GM18520 (cell line): ENCODE measurements around the gene LIN54.
"Not testable (repeated sequence)": the region's sequence is repeated elsewhere in the genome, so short reads cannot be mapped to it uniquely, and the experiment has no call there.

Source experiments
- ATAC-seq: cut with Tn5 transposase; IDR thresholded peaks from one replicate; pipeline ENCODE4 v1.9.1; 2021; ENCODE audit not compliant: unreplicated experiment

Gene LIN54

DNA sequence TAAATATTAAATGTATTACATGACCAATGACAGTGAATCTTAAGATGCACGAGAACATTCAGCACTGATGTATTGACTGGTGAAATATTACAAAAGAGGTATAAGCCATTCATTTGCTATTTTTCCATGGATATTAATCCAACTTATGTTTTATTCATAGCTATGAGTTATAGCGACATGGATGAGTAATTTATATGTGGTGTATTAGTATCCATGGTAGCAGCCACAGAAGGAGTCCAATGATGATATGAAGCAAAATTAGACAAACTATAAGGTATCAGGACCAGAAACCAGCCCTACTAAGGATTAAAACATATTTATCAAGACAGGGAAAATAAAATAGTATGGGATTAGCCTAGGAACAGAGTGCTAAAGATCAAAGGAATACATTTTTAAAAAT is 59.4 kb downstream of the LIN54 start:
- no peak for ATAC-seq

DNA sequence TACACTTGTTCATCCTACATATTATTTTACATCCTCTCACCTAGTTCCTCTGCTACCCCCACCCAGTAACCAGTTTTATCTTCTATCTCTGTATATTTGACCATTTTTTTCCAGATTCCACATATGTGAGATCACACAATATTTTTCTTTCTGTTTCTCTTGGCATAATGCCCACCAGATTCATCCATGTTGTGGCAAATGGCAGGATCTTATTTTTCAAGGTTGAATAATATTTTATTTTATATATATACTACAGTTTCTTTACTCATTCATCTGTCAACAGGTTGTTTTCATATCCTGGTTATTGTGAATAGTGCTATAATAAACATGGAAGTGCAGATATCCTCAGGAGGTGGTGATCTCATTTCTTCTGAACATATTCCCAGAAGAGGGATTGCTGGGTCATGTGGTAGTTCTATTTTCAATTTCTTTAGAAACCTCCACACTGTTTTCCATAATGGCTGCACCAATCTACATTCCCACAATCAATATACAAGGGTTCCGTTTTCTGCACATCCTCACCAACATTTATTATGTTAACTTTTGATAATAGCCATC is 61.9 kb downstream of the LIN54 start:
- no peak for ATAC-seq

GRCh38 chr4:82947498-82947897 is 63.1 kb downstream of the LIN54 start:
- ATAC-seq, result no peak

DNA sequence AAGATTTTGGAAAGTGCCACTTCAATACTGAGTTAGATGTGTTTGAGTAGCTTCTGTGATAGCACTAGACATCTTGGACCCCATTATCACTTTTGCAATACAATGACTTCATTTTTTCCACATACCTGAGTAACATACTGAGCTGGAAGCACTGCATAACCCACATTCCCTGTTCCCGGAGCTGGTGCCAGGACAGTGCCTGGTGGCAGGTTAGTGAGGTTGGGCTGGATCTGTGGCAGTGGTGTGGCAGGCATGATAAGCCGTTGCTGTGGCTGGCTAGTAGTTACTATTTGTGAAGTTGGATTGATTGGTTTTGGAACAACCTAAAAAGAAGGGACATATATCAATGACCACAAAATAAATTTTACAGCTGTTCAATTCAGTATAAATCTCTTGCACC is 71.2 kb downstream of the LIN54 start:
- ATAC-seq, result no peak

- ATAC-seq, result no peak
Observed at GRCh38 chr4:82934441-82934840, 76.2 kb downstream of the LIN54 start.

GRCh38 chr4:82930848-82931755 is 79.5 kb downstream of the LIN54 start:
- no peak for ATAC-seq

DNA sequence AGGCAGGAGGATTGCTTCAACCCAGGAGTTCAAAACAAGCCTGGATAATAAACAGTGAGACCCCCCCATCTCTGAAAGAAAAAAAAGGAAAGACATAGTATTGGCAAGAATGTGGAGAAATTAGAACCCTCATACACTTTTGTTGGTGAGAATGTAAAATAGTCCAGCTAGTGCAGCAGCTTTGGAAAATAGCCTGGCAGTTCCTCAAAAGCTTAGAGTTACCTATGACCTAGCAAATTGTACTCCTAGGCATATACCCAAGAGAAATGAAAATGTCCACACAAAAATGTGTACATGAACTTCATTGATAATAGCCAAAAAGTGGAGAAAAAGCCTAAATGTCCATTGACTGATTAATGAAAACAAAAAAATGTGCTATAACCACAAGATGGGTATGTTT is 88.8 kb downstream of the LIN54 start:
- ATAC-seq, result no peak

DNA sequence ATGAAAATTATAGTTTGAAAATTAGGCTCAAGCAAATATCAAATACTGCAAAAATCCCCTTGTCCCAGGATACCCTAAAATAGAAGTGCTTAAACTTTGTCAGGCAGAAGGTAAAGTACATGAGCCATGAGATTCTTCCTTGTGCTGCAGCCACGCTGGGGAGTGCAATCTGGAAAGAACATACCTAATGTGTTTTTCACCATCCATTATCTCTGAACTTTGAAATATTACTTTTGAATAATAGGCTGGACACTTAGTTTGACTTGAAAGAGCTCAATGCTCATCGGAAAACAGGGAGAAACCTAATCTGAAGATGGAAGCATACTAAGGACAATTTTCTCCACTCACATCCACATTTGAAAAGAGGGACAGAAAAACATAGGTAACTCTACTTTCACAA is 91.2 kb downstream of the LIN54 start:
- no peak for ATAC-seq

DNA sequence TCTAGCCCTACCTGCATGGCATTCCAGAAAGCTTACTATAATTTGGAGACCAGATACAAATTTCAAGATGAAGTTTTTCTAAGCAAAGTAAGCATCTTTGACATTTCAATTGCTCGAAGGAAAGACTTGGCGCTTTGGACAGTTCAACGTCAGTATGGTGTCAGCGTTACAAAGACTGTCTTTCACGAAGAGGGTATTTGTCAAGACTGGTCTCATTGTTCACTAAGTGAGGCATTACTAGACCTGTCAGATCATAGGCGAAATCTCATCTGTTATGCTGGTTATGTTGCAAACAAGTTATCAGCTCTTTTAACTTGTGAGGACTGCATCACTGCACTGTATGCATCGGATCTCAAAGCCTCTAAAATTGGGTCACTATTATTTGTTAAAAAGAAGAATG is 92.5 kb downstream of the LIN54 start:
- ATAC-seq, result no peak

DNA sequence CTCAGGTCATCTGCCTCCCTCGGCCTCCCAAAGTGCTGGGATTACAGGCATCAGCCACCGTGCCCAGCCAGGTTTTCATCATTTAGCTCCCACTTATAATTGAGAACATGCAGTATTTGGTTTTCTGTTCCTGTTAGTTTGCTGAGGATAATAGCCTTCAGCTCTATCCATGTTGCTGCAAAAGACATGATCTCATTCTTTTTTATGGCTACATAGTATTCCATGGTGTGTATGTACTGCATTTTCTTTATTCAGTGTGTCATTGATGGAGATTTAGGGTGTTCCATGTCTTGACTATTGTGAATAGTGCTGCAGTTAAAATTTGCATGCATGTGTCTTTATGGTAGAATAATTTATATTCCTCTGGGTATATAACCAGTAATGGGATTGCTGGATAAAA is 96.7 kb downstream of the LIN54 start:
- ATAC-seq, result not testable (repeated sequence)

DNA sequence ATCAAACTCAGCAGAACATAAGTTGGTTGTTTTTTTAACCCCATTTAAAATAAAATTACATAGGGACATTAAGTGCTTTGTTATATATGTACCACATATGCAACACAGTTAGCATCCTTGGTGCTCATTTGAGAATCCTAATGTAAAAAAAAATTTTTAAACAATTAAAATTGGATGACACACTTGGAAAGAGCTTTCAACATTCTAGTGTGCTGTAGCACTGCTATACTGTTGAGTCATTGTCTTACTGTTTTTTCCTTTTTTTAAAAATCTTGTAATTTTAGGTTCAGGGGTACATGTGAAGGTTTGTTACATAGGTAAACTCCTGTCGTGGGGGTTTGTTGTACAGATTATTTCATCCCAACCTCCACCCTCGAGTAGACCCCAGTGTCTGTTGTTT is 97.3 kb downstream of the LIN54 start:
- ATAC-seq, result no peak

DNA sequence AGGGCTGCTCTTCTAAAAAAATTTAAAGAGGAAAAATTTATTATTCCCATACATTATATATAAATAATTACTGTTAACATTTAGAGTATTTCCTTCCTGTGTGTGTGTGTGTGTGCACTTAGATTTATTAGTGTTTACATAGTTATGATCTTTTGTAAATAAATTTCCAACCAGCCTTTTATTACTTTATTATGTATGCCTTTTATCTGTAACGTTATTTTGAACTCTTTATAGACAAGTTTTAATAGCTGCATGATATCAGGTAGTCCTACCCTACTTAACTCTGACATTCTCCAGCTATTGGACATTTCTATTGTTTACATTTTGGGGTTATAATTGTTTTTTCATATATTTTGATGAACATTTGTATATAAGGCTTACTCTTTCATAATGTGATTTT is 101.3 kb downstream of the LIN54 start:
- ATAC-seq, result no peak

GRCh38 chr4:82906469-82906868 is 104.2 kb downstream of the LIN54 start:
- no peak for ATAC-seq

DNA sequence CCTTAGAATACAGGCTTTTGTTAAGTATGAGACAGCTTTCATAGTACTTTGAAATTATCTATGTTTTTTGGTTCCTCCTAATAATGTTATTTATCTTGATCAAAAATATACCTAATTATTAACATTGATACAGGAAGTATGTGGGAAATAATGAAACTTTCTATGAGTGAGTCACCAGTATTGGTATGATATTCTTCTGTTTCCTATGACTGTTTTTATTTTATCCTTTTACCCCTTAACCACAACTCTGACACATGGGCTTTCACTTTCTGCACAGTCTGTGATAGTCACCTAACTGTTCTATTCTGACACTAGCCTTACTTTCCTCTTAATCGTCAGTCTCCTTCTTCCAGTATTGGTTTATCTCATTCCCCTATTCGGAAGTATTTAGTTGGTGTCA is 105.4 kb downstream of the LIN54 start:
- peak; percentile 53 for ATAC-seq

DNA sequence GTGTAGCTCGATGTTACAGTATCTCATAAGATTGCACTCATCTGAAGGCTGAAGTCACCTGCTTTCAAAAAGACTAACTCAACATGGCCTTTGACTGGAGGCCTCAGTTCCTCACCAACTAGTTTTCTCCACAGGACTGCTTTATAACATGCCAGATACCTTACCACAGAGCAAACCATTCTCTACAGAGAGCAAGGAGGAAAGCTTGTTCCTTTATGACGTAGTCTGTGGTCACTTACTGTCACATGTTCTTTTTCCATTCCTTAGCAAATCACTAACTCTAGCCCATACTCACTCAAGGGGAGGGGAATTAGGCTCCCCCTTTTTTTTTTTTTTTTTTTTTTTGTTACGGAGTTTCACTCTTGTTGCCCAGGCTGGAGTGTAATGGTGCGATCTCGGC is 106.9 kb downstream of the LIN54 start:
- ATAC-seq, result no peak

GRCh38 chr4:82901183-82901718 is 109.4 kb downstream of the LIN54 start:
- no peak for ATAC-seq

- peak; percentile 85 for ATAC-seq
Observed at GRCh38 chr4:82900411-82901182, 110.0 kb downstream of the LIN54 start, which contains the start of gene THAP9. Gene THAP9, plus strand, starts transcription at chr4:82900735. Its CDS starts 68 bp downstream, at chr4:82900803.

DNA sequence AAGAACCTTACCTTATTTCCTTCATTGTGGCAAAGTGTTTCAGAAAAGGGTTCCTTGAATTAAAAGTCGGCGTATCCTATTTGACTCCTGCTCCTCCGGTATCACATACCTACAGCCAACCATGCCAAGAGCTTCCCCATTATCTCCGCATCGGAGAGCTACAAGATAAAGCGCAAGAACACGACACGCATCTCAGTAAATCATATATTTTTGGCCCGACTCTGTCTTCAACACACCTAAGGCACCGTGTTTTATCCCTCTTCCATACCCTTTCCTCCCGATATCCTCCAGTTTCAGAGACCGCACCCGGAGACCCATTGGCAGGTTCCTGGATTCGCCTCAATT is 110.6 kb downstream of the LIN54 start:
- no peak for ATAC-seq

DNA sequence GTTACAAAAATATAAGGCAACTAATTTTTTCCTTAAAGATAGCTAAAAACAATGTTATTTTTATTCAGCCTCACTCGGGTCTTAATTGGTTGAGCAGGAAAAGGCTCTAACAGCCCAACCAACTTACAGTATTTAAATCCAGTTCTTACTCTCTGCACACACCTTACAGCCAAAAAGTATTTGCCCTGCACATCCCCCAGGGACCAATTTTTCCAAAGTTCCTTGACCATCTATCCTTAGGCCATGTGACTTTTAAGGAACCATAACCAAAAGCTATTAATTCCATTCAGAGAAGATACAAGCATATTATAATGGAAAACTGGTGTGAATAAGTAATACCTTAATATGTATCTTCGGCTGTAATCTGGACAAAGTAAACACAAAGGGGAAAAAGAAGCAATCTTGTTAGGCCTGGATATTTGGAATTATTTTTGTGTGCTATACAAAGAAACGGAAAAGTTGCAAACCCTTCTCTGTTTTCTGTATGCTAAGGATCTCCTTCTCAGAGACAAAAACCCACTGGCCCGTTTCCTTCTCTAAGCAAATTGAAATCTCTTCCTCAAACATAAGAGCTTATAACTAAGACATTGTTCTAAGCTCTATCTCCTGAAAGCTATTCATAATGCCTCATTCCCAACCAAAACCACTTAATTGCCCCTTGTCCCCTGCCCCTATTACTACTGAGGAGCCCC is 111.1 kb downstream of the LIN54 start:
- no peak for ATAC-seq

- no peak for ATAC-seq
Observed at GRCh38 chr4:82898322-82899243, 112.0 kb downstream of the LIN54 start.
